ENCODE measurements around the gene PACRGL. TPM values are rescaled to one million over a fixed set of nuclear protein-coding genes. Genes with fewer than 3 reads are reported as not detected.
A peak's percentile ranks its signal among the peaks of the same experiment; 100 is the strongest.

The PACRGL gene
- total RNA-seq, 6 donors from 2014 or later, result 13.5 to 45.8 (median 21.1) TPM

GRCh38 chr4:20666012-20666860 lies 34.0 kb upstream of the PACRGL start:
- no peak for TF ChIP-seq EP300 (IDR thresholded peaks at IDR 0.05)
- no peak for TF ChIP-seq POLR2AphosphoS5 (IDR thresholded peaks at IDR 0.05)
- TF ChIP-seq CTCF (IDR thresholded peaks at IDR 0.05), result no peak
- no peak for TF ChIP-seq POLR2A (IDR thresholded peaks at IDR 0.05)
- ATAC-seq (ENCODE audit: low FRiP score in 2 of 2), result no peak
- H3K27me3 ChIP-seq, result no peaks in the 10 kb centered on the region
- no peaks in the 10 kb centered on the region for H3K9me3 ChIP-seq
- no peaks in the 10 kb centered on the region for H3K4me1 ChIP-seq
- no peak overlapping the region for H3K4me3 ChIP-seq
- H3K36me3 ChIP-seq, result no peaks in the 10 kb centered on the region
- 75 to 83% methylated on average over 4 of the region's 4 CpGs for WGBS, 2 donors
- no peak overlapping the region for H3K27ac ChIP-seq
- no peak for DNase-seq

- WGBS, 2 donors, result 64 to 69% methylated on average over 1 of the region's 1 CpG
- Histone ChIP-seq H3K36me3 (no peaks in the 10 kb centered on the region), H3K27ac (no peak overlapping the region), H3K4me1 (no peaks in the 10 kb centered on the region), H3K4me3 (no peak overlapping the region), H3K27me3 (no peaks in the 10 kb centered on the region), H3K9me3 (no peaks in the 10 kb centered on the region)
- ATAC-seq (ENCODE audit: low FRiP score in 2 of 2), result no peak
- TF ChIP-seq POLR2AphosphoS5 (IDR thresholded peaks at IDR 0.05) (no peak), EP300 (IDR thresholded peaks at IDR 0.05) (no peak)
- no peak for DNase-seq
Observed at GRCh38 chr4:20672262-20672661, 28.0 kb upstream of the PACRGL start.

GRCh38 chr4:20675786-20676185 lies 24.5 kb upstream of the PACRGL start:
- DNase-seq (no peak), ATAC-seq (ENCODE audit: low FRiP score in 2 of 2) (no peak)
- Histone ChIP-seq H3K9me3 (no peaks in the 10 kb centered on the region), H3K4me3 (no peak overlapping the region), H3K27me3 (no peaks in the 10 kb centered on the region), H3K36me3 (no peaks in the 10 kb centered on the region), H3K4me1 (no peaks in the 10 kb centered on the region), H3K27ac (no peak overlapping the region)
- TF ChIP-seq CTCF (IDR thresholded peaks at IDR 0.05) (no peak), EP300 (IDR thresholded peaks at IDR 0.05) (no peak), POLR2A (IDR thresholded peaks at IDR 0.05) (no peak), POLR2AphosphoS5 (IDR thresholded peaks at IDR 0.05) (no peak)

- ATAC-seq (ENCODE audit: low FRiP score in 2 of 2) (no peak), DNase-seq (no peak)
- WGBS, 2 donors, result 58 to 68% methylated on average over 8 of the region's 8 CpGs
- no peaks in the 10 kb centered on the region for H3K36me3 ChIP-seq
- TF ChIP-seq CTCF (IDR thresholded peaks at IDR 0.05) (no peak), POLR2AphosphoS5 (IDR thresholded peaks at IDR 0.05) (no peak)
- H3K9me3 ChIP-seq, result no peaks in the 10 kb centered on the region
- no peaks in the 10 kb centered on the region for H3K4me1 ChIP-seq
- H3K4me3 ChIP-seq, result no peak overlapping the region
- no peaks in the 10 kb centered on the region for H3K27me3 ChIP-seq
- no peak overlapping the region for H3K27ac ChIP-seq
Observed at GRCh38 chr4:20676501-20677197, 23.6 kb upstream of the PACRGL start.

- 71% methylated on average over 3 of the region's 3 CpGs for WGBS, 2 donors
- H3K27ac ChIP-seq, result no peak overlapping the region
- H3K9me3 ChIP-seq, result no peaks in the 10 kb centered on the region
- no peaks in the 10 kb centered on the region for H3K27me3 ChIP-seq
- DNase-seq (no peak), ATAC-seq (ENCODE audit: low FRiP score in 2 of 2) (peak in 1 of 2 donors; percentile 37)
- TF ChIP-seq POLR2AphosphoS5 (IDR thresholded peaks at IDR 0.05) (no peak), POLR2A (IDR thresholded peaks at IDR 0.05) (no peak), EP300 (IDR thresholded peaks at IDR 0.05) (no peak), CTCF (IDR thresholded peaks at IDR 0.05) (no peak)
- no peaks in the 10 kb centered on the region for H3K4me1 ChIP-seq
- no peak overlapping the region for H3K4me3 ChIP-seq
- H3K36me3 ChIP-seq, result no peaks in the 10 kb centered on the region
Observed at GRCh38 chr4:20678400-20678799, 21.9 kb upstream of the PACRGL start.
